Measurements from ENCODE around the gene PSEN1.

PSEN1 gene

DNA sequence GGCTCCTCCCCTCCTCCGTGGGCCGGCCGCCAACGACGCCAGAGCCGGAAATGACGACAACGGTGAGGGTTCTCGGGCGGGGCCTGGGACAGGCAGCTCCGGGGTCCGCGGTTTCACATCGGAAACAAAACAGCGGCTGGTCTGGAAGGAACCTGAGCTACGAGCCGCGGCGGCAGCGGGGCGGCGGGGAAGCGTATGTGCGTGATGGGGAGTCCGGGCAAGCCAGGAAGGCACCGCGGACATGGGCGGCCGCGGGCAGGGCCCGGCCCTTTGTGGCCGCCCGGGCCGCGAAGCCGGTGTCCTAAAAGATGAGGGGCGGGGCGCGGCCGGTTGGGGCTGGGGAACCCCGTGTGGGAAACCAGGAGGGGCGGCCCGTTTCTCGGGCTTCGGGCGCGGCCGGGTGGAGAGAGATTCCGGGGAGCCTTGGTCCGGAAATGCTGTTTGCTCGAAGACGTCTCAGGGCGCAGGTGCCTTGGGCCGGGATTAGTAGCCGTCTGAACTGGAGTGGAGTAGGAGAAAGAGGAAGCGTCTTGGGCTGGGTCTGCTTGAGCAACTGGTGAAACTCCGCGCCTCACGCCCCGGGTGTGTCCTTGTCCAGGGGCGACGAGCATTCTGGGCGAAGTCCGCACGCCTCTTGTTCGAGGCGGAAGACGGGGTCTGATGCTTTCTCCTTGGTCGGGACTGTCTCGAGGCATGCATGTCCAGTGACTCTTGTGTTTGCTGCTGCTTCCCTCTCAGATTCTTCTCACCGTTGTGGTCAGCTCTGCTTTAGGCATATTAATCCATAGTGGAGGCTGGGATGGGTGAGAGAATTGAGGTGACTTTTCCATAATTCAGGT lies at the start of gene PSEN1:
TSS of gene PSEN1 (plus strand) at position 121 of the 839 bp plus-strand sequence. CDS start 11,513 bp downstream, outside the sequence.
- DNase-seq (ENCODE audit: low read depth): peak; percentile 85

DNA sequence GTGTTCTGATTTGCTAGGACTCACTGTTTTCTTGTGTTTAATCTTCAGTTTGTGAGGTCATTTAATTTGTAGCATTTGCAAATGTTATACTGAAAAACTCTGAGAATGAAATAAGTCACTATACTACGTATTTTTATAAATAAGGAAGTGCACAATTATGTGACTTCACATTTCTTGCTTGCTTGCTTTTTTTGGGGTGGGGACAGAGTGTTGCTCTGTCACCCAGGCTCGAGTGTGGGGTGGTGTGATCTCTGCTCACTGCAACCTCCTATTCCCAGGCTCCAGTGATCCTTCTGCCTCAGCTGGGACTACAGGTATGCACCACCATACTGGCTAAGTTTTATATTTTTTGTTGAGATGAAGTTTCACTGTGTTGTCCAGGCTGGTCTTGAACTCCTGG lies 45.3 kb upstream of the PSEN1 start:
- DNase-seq (ENCODE audit: low read depth): no peak

DNA sequence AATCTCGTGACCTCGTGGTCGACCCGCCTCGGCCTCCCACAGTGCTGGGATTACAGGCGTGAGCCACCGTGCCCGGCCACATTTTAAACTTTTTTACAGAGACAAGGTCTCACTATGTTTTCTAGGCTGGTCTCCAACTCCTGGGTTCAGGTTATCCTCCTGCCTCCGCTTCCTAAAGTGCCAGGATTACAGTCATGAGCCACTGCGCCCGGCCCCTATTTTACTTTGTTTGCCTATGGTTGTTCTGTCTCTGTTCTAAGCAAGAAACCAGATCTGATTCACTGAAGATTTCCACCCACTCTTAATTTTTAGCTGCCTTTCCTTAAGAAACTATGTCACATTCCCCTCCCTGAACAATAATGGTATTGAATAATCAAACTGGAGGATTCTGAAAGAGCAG lies 38.9 kb upstream of the PSEN1 start:
- DNase-seq (ENCODE audit: low read depth): no peak

GRCh38 chr14:73100334-73100733 lies 36.0 kb upstream of the PSEN1 start:
- no peak for DNase-seq (ENCODE audit: low read depth)

DNA sequence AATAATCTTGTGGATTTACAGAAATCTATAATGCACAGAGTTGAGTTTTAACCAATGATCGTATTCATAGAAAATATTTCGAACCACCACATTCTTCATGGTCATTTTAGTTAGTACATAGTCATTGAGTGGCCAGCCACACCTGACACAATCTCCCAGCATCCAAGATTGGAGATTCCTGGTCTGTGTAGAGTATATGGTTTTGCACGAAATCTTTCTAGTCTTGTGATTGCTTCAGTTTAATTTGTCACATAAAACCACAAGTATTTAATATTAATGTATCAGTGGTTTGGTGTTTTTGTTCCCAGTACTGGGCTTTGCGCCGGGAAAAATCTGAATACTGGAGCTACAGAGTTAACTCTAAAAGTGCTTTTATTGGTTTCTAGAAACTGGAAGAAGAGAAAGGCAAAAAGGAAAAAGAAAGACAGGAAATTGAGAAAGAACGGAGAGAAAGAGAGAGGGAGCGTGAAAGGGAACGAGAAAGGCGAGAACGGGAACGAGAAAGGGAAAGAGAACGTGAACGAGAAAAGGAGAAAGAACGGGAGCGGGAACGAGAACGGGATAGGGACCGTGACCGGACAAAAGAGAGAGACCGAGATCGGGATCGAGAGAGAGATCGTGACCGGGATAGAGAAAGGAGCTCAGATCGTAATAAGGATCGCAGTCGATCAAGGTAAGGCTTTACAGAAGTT lies 33.4 kb upstream of the PSEN1 start:
- DNase-seq (ENCODE audit: low read depth): no peak

DNA sequence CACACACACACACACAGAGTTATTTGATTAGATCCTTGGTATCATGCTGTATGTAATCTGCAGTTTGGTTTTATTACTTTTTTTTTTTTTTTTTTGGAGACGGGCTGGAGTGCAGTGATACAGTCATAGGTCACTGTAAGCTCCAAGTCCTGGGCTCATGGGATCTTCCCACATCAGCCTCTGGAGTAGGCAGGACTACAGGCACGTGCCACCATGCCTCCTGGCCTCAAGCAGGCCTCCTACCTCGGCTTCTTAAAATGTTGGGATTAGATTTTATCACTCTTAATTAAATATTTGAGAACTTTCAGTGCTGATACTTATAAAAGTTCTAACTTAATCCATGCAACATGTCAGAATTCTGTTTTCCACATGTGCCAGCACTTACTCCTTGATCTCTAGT lies 31.3 kb upstream of the PSEN1 start:
- no peak for DNase-seq (ENCODE audit: low read depth)

- no peak for DNase-seq (ENCODE audit: low read depth)
These were observed 30.6 kb upstream of the PSEN1 start for GRCh38 chr14:73105727-73106126.

DNA sequence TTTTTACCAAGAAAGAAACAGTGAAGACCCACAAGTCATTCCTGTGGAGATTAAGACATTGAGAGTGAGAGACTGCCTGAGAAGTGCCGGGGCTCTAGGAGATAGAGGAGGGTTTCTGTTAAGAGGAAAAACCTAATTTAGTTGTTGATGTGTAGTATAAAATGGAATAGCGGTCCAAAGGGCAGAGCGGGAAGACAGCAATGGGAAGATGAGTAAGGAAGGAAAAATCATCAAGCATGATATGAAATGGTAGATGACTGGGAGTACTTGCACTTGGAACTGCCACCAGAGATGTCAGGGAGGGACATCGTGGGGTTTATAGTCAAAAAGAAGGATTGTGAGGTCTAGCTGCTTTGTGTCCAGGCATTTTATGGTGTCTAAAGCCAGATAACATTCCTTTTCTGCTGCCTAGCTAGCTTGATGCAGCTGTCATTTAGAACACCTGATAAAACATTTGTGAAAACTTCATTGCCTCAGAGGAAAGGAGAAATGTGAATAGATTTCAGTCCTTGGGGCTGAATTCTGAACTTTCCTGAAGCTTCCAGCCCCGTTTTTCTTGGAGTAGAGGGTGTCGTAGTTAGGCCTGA lies 20.1 kb upstream of the PSEN1 start:
- DNase-seq (ENCODE audit: low read depth): no peak

GRCh38 chr14:73124180-73124894 lies 12.0 kb upstream of the PSEN1 start:
- no peak for DNase-seq (ENCODE audit: low read depth)

GRCh38 chr14:73125169-73125588 lies 11.1 kb upstream of the PSEN1 start:
- no peak for DNase-seq (ENCODE audit: low read depth)

GRCh38 chr14:73125746-73126145 lies 10.6 kb upstream of the PSEN1 start:
- DNase-seq (ENCODE audit: low read depth): no peak

DNA sequence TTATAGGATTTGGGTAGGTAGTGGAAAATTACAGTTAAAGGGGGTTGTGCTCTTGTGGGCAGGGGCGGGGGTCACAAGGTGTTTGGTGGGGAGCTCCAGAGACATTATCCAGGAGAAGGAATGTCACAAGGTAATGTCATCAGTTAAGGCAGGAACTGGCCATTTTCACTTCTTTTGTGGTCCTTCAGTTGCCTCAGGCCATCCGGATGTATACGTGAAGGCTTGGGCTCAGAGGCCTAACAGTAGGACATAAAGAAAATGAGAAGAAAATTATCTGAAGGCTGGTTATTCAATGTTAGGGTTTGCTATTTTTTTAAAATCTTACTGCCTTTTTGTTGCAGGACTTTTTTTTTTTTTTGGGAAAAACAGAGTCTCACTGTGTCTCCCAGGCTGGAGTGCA lies 2.5 kb upstream of the PSEN1 start:
- no peak for DNase-seq (ENCODE audit: low read depth)

- DNase-seq (ENCODE audit: low read depth): no peak
These were observed 271 bp upstream of the PSEN1 start for GRCh38 chr14:73136085-73136386.

GRCh38 chr14:73140811-73141323 lies 4.6 kb downstream of the PSEN1 start:
- DNase-seq (ENCODE audit: low read depth): peak; percentile 32

GRCh38 chr14:73142216-73142615 lies 5.9 kb downstream of the PSEN1 start:
- no peak for DNase-seq (ENCODE audit: low read depth)

DNA sequence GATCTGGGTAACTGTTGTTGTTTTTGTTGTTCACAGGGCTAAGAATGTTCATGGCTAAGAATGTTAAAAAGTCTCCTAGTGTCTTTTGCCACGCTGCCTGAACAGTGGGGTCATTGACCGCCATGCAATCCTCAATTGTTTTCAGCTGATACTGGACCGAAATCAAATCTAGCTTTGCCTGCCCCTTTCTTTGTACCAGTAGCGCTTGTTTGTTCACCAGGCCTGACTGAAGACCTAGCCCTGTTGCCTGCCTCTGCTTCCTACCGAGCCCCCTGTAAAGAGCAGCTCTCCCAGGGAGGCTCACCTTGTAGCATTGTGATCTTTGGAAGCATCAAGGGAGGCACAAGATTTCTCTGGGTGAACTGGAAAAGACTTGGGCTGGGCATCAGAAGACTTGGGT lies 6.7 kb downstream of the PSEN1 start:
- DNase-seq (ENCODE audit: low read depth): no peak

- DNase-seq (ENCODE audit: low read depth): no peak
These were observed 7.3 kb downstream of the PSEN1 start for GRCh38 chr14:73143617-73144016.

GRCh38 chr14:73145371-73145770 lies 9.1 kb downstream of the PSEN1 start:
- no peak for DNase-seq (ENCODE audit: low read depth)

- DNase-seq (ENCODE audit: low read depth): no peak
These were observed 9.8 kb downstream of the PSEN1 start for GRCh38 chr14:73146111-73146510.

DNA sequence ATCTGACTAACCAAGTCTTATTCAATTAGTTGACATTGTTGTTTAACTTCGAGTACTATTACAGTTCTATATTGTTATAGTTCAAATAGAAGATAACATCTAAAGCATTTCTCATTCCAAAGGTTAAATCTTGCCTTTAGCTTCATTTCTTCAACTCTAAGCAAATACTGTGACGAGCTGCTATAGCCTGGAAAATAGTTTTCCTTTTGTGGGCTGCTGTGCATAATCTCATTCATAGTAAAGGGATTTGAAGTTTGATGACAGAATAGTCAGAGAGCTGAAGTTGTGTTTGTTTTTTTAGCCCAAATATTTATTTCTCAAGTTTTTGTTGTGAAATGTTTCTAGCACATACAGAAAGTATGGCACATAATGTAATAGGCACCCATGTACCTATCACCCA lies 13.4 kb downstream of the PSEN1 start:
- peak; percentile 63 for DNase-seq (ENCODE audit: low read depth)

DNA sequence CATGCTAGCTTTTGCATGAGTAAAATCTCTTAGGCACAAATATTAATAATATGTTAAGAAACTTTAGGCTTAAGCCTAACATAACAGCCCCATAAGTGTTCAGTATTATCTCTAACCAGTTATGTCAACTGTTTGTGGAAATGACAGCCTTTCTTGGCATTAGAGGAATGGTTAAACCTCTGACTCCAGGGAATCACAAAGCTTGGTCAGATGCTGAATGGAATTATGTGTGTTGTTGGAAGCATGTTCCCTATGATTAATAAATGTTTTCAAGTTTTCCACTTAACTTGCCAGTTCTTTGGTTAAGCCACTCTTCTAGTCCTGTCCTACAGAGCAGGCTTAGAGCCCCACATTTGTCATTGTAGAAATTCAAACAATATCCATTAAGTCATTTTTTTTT lies 17.0 kb downstream of the PSEN1 start:
- DNase-seq (ENCODE audit: low read depth): peak; percentile 60

DNA sequence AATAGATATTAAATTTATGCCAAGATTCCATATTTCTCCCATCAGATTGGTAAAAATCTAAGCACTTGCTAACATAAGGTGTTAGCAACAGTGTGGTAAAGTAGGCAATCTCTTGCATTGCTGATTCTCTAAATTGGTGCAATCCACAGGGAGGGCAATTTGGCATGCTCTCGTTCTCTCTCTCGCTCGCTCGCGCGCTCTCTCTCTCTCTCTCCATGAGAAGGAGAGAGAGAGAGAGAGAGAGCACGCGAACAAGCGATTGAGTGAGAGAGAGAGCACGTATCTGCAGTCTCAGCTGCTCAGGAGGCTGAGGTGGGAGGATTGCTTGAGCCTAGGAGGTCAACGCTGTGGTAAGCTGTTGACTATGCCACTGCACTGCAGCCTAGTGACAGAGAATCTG lies 25.9 kb downstream of the PSEN1 start:
- DNase-seq (ENCODE audit: low read depth): no peak
